HepG2 (cell line): ENCODE measurements around the gene AOX1. TPM values are rescaled to one million over a fixed set of nuclear protein-coding genes. Genes with fewer than 3 reads are reported as not detected.

Source experiments
- AHDC1 ChIP-seq: sonication (generic); formaldehyde crosslinking; IDR thresholded peaks from 2 replicates; pipeline ENCODE4 v1.5.1; 2020; ENCODE audit warnings: mild to moderate bottlenecking, missing genetic modification reagents, borderline replicate concordance
- CBFB ChIP-seq: sonication (generic); formaldehyde crosslinking; IDR thresholded peaks from 2 replicates; pipeline ENCODE4 v1.4.0; 2020; ENCODE audit warnings: missing genetic modification reagents
- FOXA1 ChIP-seq, 2 experiments: fragments of 450-650 bp in 1 of 2; sonication (generic) in 1 of 2; formaldehyde crosslinking in 1 of 2; IDR thresholded peaks; 2 replicates each; pipeline versions ENCODE4 v1.4.0 to v1.6.1; 2016 to 2020; ENCODE audit warnings: missing genetic modification reagents in 1 of 2
- GPBP1L1 ChIP-seq: sonication (generic); formaldehyde crosslinking; IDR thresholded peaks from 2 replicates; pipeline ENCODE4 v1.5.0; 2020; ENCODE audit warnings: mild to moderate bottlenecking, missing genetic modification reagents
- HMGA1 ChIP-seq: sonication (generic); formaldehyde crosslinking; conservative IDR thresholded peaks from 2 replicates; pipeline ENCODE4 v1.4.0; 2020; ENCODE audit warnings: missing genetic modification reagents
- MEIS2 ChIP-seq: sonication (generic); formaldehyde crosslinking; IDR thresholded peaks from 2 replicates; pipeline ENCODE4 v1.9.0; 2021; ENCODE audit warnings: mild to moderate bottlenecking, missing genetic modification reagents
- RFX1 ChIP-seq: fragments of 450-650 bp; IDR thresholded peaks from 2 replicates; pipeline ENCODE4 v1.6.1; 2017
- SP4 ChIP-seq: sonication (generic); formaldehyde crosslinking; IDR thresholded peaks from 2 replicates; pipeline ENCODE4 v1.8.1; 2023; ENCODE audit warnings: mild to moderate bottlenecking, missing genetic modification reagents
- TGIF2 ChIP-seq: IDR thresholded peaks from 2 replicates; pipeline ENCODE4 v1.6.1; 2016; ENCODE audit warnings: control low read depth, missing compliant biosample characterization
- ZFP36L2 ChIP-seq: sonication (generic); formaldehyde crosslinking; IDR thresholded peaks from 2 replicates; pipeline ENCODE4 v1.4.0; 2020; ENCODE audit warnings: missing genetic modification reagents
- ZMAT3 ChIP-seq: sonication (generic); formaldehyde crosslinking; conservative IDR thresholded peaks from 2 replicates; pipeline ENCODE4 v1.7.0; 2021; ENCODE audit warnings: missing genetic modification reagents
- ZNF276 ChIP-seq: sonication (generic); formaldehyde crosslinking; IDR thresholded peaks from 2 replicates; pipeline ENCODE4 v1.4.0; 2020; ENCODE audit warnings: mild to moderate bottlenecking, low read depth, missing genetic modification reagents
- ZNF468 ChIP-seq: sonication (generic); formaldehyde crosslinking; IDR thresholded peaks from 2 replicates; pipeline ENCODE4 v1.8.0; 2022; ENCODE audit warnings: mild to moderate bottlenecking, moderate library complexity, missing genetic modification reagents
- ZNF704 ChIP-seq: sonication (generic); formaldehyde crosslinking; IDR thresholded peaks from 2 replicates; pipeline ENCODE4 v1.8.1; 2023; ENCODE audit warnings: mild to moderate bottlenecking, inconsistent platforms, moderate library complexity, missing genetic modification reagents, borderline replicate concordance
- ZNF782 ChIP-seq: sonication (generic); formaldehyde crosslinking; IDR thresholded peaks from 2 replicates; pipeline ENCODE4 v1.4.0; 2020; ENCODE audit warnings: missing genetic modification reagents, mild to moderate bottlenecking, borderline replicate concordance
- ZNF841 ChIP-seq: sonication (generic); formaldehyde crosslinking; IDR thresholded peaks from 2 replicates; pipeline ENCODE4 v1.8.1; 2023; ENCODE audit warnings: missing genetic modification reagents, borderline replicate concordance
- ZSCAN5A ChIP-seq: sonication (generic); formaldehyde crosslinking; IDR thresholded peaks from 2 replicates; pipeline ENCODE4 v1.8.0; 2022; ENCODE audit warnings: mild to moderate bottlenecking, missing genetic modification reagents, borderline replicate concordance
- polyA plus RNA-seq, 8 experiments: library from polyadenylated mRNA; depleted of rRNA in 3 of 8; stranded (reverse) in 7 of 8; unstranded in 1 of 8; fragments of >200 nt; fragmentation: Illumina TruSeq in 4 of 8; extraction: Trizol in 4 of 8; gene quantifications; 2 replicates each; pipeline versions ENCODE4 v1.2.1 to v1.2.3, GENCODE V29; 2011 to 2016; ENCODE audit warnings: low read depth in 4 of 8, missing spikeins in 1 of 8, mixed read lengths in 1 of 8; ENCODE audit not compliant: insufficient read depth in 1 of 8
- total RNA-seq, 5 experiments: library from RNA; depleted of rRNA; stranded (reverse); fragments of >200 nt; fragmentation: Illumina TruSeq; extraction: Trizol; gene quantifications; 2 replicates each; pipeline ENCODE4 v1.2.3, GENCODE V29; 2016; ENCODE audit warnings: low read depth in 1 of 5

Gene AOX1
- total and polyA plus RNA-seq, 2 of the 13 experiments (the other 11 are each of a cell fraction or from before 2014, with no cell fraction given): 9.2 to 18.0 TPM

GRCh38 chr2:200713003-200713703 lies 127.3 kb downstream of the AOX1 start (continued):
- TF ChIP-seq GPBP1L1 (CRISPR knock-in tag): no peak
- TF ChIP-seq ZSCAN5A (CRISPR knock-in tag): no peak; the same call in 1 of the 2 replicates
- TF ChIP-seq FOXA1 (IDR thresholded peaks at IDR 0.05): no peak
- TF ChIP-seq FOXA1 (CRISPR knock-in tag; IDR thresholded peaks at IDR 0.05): no peak; the same call in 1 of the 2 replicates
- no peak for TF ChIP-seq RFX1
- TF ChIP-seq ZFP36L2 (CRISPR knock-in tag): 0 out of 2 replicates have a peak, but pooled peaks have one; percentile 19
- peak; percentile 53; the same call in 1 of the 2 replicates for TF ChIP-seq SP4
- TF ChIP-seq CBFB (CRISPR knock-in tag): no peak
- TF ChIP-seq HMGA1 (CRISPR knock-in tag): no peak
- TF ChIP-seq TGIF2: peak; percentile 23; the same call in 1 of the 2 replicates
- peak; percentile 82; the same call in 1 of the 2 replicates for TF ChIP-seq ZMAT3
- TF ChIP-seq AHDC1: peak; percentile 23; the same call in 1 of the 2 replicates
- no peak for TF ChIP-seq ZNF704 (CRISPR knock-in tag)
- no peak for TF ChIP-seq ZNF468 (CRISPR knock-in tag)
- TF ChIP-seq MEIS2 (CRISPR knock-in tag): 0 out of 2 replicates have a peak, but pooled peaks have one; percentile 79
- no peak for TF ChIP-seq ZNF841
- TF ChIP-seq ZNF782 (CRISPR knock-in tag): no peak
- TF ChIP-seq ZNF276 (CRISPR knock-in tag): peak; percentile 59; the same call in 1 of the 2 replicates
